KMS-11 (cell line): ENCODE results near the gene DESI1.

Experiments used
- H2AFZ ChIP-seq: fragments of 200-600 bp; sonication (generic); 2 replicates; pipeline ENCODE4 v1.6.1; 2016; ENCODE audit warnings: antibody characterized with exemption, mixed run types, low read depth
- H3K27ac ChIP-seq: fragments of 200-600 bp; sonication (generic); 2 replicates; pipeline ENCODE4 v1.6.1; 2016; ENCODE audit warnings: mild to moderate bottlenecking, mixed run types
- H3K27me3 ChIP-seq: fragments of 200-600 bp; sonication (generic); 2 replicates; pipeline ENCODE4 v1.6.1; 2017; ENCODE audit warnings: mild to moderate bottlenecking, low read depth, mixed run types, moderate library complexity; ENCODE audit not compliant: insufficient read depth
- H3K36me3 ChIP-seq: fragments of 200-600 bp; sonication (generic); 2 replicates; pipeline ENCODE4 v1.6.1; 2017; ENCODE audit warnings: mild to moderate bottlenecking, mixed run types; ENCODE audit not compliant: insufficient read depth
- H3K4me1 ChIP-seq: fragments of 200-600 bp; sonication (generic); 2 replicates; pipeline ENCODE4 v1.6.1; 2016; ENCODE audit warnings: mild to moderate bottlenecking, low read depth, mixed run types; ENCODE audit not compliant: poor library complexity, severe bottlenecking
- H3K4me2 ChIP-seq: fragments of 200-600 bp; sonication (generic); 2 replicates; pipeline ENCODE4 v1.7.0; 2016; ENCODE audit warnings: mild to moderate bottlenecking, mixed run types
- H3K4me3 ChIP-seq: fragments of 200-600 bp; sonication (generic); IDR thresholded peaks from 2 replicates; pipeline ENCODE4 v1.6.1; 2017; ENCODE audit warnings: low read depth, low read length, mixed read lengths; ENCODE audit not compliant: insufficient read depth
- H3K79me2 ChIP-seq: fragments of 200-600 bp; sonication (generic); 2 replicates; pipeline ENCODE4 v1.6.1; 2016; ENCODE audit warnings: low read depth, mixed run types; ENCODE audit not compliant: insufficient read depth
- H3K9ac ChIP-seq: fragments of 200-600 bp; sonication (generic); 2 replicates; pipeline ENCODE4 v1.6.1; 2016; ENCODE audit warnings: mild to moderate bottlenecking, mixed run types
- H4K20me1 ChIP-seq: fragments of 200-600 bp; sonication (generic); 2 replicates; pipeline ENCODE4 v1.6.1; 2016; ENCODE audit warnings: mild to moderate bottlenecking, mixed run types; ENCODE audit not compliant: insufficient read depth
- CTCF ChIP-seq: fragments of 200-600 bp; sonication (generic); conservative IDR thresholded peaks from 2 replicates; pipeline ENCODE4 v1.6.1; 2017; ENCODE audit warnings: low read depth, mild to moderate bottlenecking, antibody characterized with exemption, low read length, moderate library complexity, mixed read lengths

The DESI1 gene

GRCh38 chr22:41578114-41578513 is 42.7 kb downstream of the DESI1 start:
- Histone ChIP-seq H3K4me3 (no peak overlapping the region), H3K27ac (no peak overlapping the region), H3K4me1 (peaks cover 11% of the 10 kb centered on the region), H4K20me1 (no peaks in the 10 kb centered on the region), H3K9ac (no peak overlapping the region), H3K27me3 (no peaks in the 10 kb centered on the region), H3K4me2 (no peak overlapping the region), H3K36me3 (no peaks in the 10 kb centered on the region), H3K79me2 (no peaks in the 10 kb centered on the region), H2AFZ (no peak overlapping the region)
- TF ChIP-seq CTCF = no peak

GRCh38 chr22:41576877-41577276 is 44.0 kb downstream of the DESI1 start:
- no peak overlapping the region for H3K4me2 ChIP-seq

DNA sequence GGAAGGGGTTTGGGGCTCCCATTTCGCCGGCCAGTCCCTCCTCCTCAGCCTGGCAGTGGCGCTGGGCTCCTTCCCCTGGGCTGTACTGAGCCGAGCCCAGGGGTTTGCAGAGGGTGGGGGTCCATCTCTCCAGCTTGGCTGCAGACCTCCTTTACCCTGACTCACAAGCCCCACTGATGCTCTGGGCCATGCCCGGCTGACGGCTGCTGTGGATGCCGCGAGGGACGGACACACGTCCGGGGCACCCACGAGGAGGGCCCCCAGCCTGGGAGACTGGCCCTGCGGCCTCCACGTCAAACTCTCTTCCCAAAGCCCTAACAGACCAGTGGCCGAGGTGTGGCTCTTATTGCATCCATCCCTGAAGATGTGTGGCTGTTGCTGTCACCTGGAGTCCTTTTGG is 45.3 kb downstream of the DESI1 start:
- peaks cover 2% of the 10 kb centered on the region for H3K4me1 ChIP-seq
- no peak overlapping the region for H2AFZ ChIP-seq
- no peaks in the 10 kb centered on the region for H3K36me3 ChIP-seq

More at GRCh38 chr22:41576877-41577276, 44.0 kb downstream of the DESI1 start:
- H3K4me3 ChIP-seq = no peak overlapping the region
- H3K9ac ChIP-seq = no peak overlapping the region
- peak; percentile 40; the same call in 1 of the 2 replicates for TF ChIP-seq CTCF
- H3K27me3 ChIP-seq = no peaks in the 10 kb centered on the region
- H3K27ac ChIP-seq = no peak overlapping the region
- H3K79me2 ChIP-seq = no peaks in the 10 kb centered on the region
- no peaks in the 10 kb centered on the region for H3K36me3 ChIP-seq
- peaks cover 11% of the 10 kb centered on the region for H3K4me1 ChIP-seq
- no peak overlapping the region for H2AFZ ChIP-seq
- no peaks in the 10 kb centered on the region for H4K20me1 ChIP-seq

GRCh38 chr22:41574847-41575381 is 45.9 kb downstream of the DESI1 start:
- no peak overlapping the region for H3K4me2 ChIP-seq
- no peak overlapping the region for H3K4me3 ChIP-seq
- no peaks in the 10 kb centered on the region for H3K36me3 ChIP-seq
- H3K79me2 ChIP-seq = no peaks in the 10 kb centered on the region
- no peaks in the 10 kb centered on the region for H4K20me1 ChIP-seq
- H2AFZ ChIP-seq = no peak overlapping the region
- no peaks in the 10 kb centered on the region for H3K4me1 ChIP-seq
- no peaks in the 10 kb centered on the region for H3K27me3 ChIP-seq
- H3K27ac ChIP-seq = no peak overlapping the region
- no peak for TF ChIP-seq CTCF
- no peak overlapping the region for H3K9ac ChIP-seq

More for the DNA sequence above, 45.3 kb downstream of the DESI1 start:
- Histone ChIP-seq H3K4me2 (no peak overlapping the region), H3K9ac (no peak overlapping the region), H3K27me3 (no peaks in the 10 kb centered on the region), H4K20me1 (no peaks in the 10 kb centered on the region), H3K79me2 (no peaks in the 10 kb centered on the region), H3K4me3 (no peak overlapping the region), H3K27ac (no peak overlapping the region)
- TF ChIP-seq CTCF = no peak
